Heart right ventricle (tissue), 16 donors: ENCODE measurements around the gene IRX4. TPM values are rescaled to one million over a fixed set of nuclear protein-coding genes. Genes with fewer than 3 reads are reported as not detected.

Experiments used
- ATAC-seq, 8 donors: fragments of 200-7000 bp; cut with Tn5 transposase; one replicate each; pipeline ENCODE4 v1.9.1; 2020; ENCODE audit warnings: mild to moderate bottlenecking in 8 of 8, moderate library complexity in 8 of 8, moderate number of reproducible peaks in 1 of 8
- DNase-seq, 2 donors: peaks; one replicate each; pipeline ENCODE4 v3.0.0-alpha.2; 2020
- H3K27ac ChIP-seq, 10 donors: fragments of 200-600 bp; sonication (generic) in 2 of 10; one replicate each; pipeline versions ENCODE4 v1.5.0 to v1.8.0; 2020 to 2022; ENCODE audit warnings: mild to moderate bottlenecking in 3 of 10
- H3K27me3 ChIP-seq, 7 donors: fragments of 200-600 bp; one replicate each; pipeline ENCODE4 v1.8.0; 2021 to 2022; ENCODE audit warnings: mild to moderate bottlenecking in 2 of 7
- H3K36me3 ChIP-seq, 9 donors: fragments of 200-600 bp; sonication (generic) in 1 of 9; one replicate each; pipeline versions ENCODE4 v1.5.0 to v1.8.0; 2020 to 2022; ENCODE audit warnings: mild to moderate bottlenecking in 2 of 9
- H3K4me1 ChIP-seq, 9 donors: fragments of 200-600 bp; sonication (generic) in 1 of 9; one replicate each; pipeline versions ENCODE4 v1.5.0 to v1.8.0; 2020 to 2022; ENCODE audit warnings: mild to moderate bottlenecking in 4 of 9
- H3K4me3 ChIP-seq, 10 donors: fragments of 200-600 bp; sonication (generic) in 2 of 10; one replicate each; pipeline versions ENCODE4 v1.5.0 to v1.8.0; 2020 to 2022; ENCODE audit warnings: mild to moderate bottlenecking in 7 of 10, moderate library complexity in 2 of 10
- H3K9me3 ChIP-seq, 11 donors: fragments of 200-600 bp in 10 of 11; sonication (generic) in 2 of 11; one replicate each; pipeline versions ENCODE4 v1.5.0 to v1.8.0; 2013 to 2022; ENCODE audit warnings: mild to moderate bottlenecking in 2 of 11, control low read depth in 1 of 11, moderate library complexity in 1 of 11
- CTCF ChIP-seq, 9 donors: fragments of 200-600 bp; sonication (generic) in 2 of 9; IDR thresholded peaks; one replicate each; pipeline versions ENCODE4 v1.5.0 to v1.8.0; 2021 to 2022; ENCODE audit warnings: antibody characterized with exemption in 9 of 9, mild to moderate bottlenecking in 5 of 9, moderate library complexity in 1 of 9
- WGBS, 2 donors: extraction: QIAGEN DNeasy Blood & Tissue Kit; methylation state at CpG; one replicate each; pipeline ENCODE4 v1.1.7; 2013; ENCODE audit warnings: inconsistent platforms in 1 of 2; 5-methylcytosine and 5-hydroxymethylcytosine counted together
- intact Hi-C, 10 donors: fragments of 100-400 bp; cut with DNase I; formaldehyde crosslinking; loops; one replicate each; pipeline versions ENCODE4 v1.11.1 to v1.14.2; 2022
- polyA plus RNA-seq, 2 donors: library from polyadenylated mRNA; stranded (reverse); fragments of 200-250 nt; gene quantifications; one replicate each; pipeline ENCODE4 v1.2.3, GENCODE V29; 2013
- total RNA-seq, 10 donors: library from RNA; stranded (reverse); fragmentation: NEBNext Ultra II Directional in 3 of 10; extraction: Animal tissue kit (Norgen Biotek cat#: 25700) in 3 of 10; gene quantifications; one replicate each; pipeline versions ENCODE4 v1.2.1 to v1.2.4, GENCODE V29; 2021 to 2023
- donor health status: Arrhythmogenic right ventricular cardiomyopathy.
- donor health status: ischemic (EF 13 %, LVEDD 7.1; RV severe dilation, severe dysfunction).
- donor health status: healthy with polysubstance abuse.
- donor health status: DM: no; HTN: yes; CAD: no.
- donor health status: DM: no; HTN: no; CAD: no.
- donor health status: ischemic (EF 25% LVEDD 6.9; RV normal size, moderate dysfunction).
- donor health status: ischemic (EF 25% LVEDD 5.7; RV mildly dilated, moderate dysfunction).
- donor health status: healthy.
- donor health status: DM: yes; HTN: yes; CAD: no.
- donor health status: Ischemic cardiomyopathy.
- donor health status: ischemic (EF 35%, LVEDD 5.7; RV mildly dilated, moderate dysfunction).
- donor health status: nonischemic (EF 11% LVEDD 7.7; RV severe dilation, severe dysfunction).
- donor health status: DM: yes; HTN: yes; CAD: no.
- donor health status: PGD.
- donor health status: ischemic (EF 29% LVEDD 5.4; RV normal size, mild dysfunction).
- donor health status: nonischemic (EF 23%, LVEDD 6.1; RV moderate dilation, normal function).

The IRX4 gene
- total and polyA plus RNA-seq, 12 donors, result 6.1 to 19.1 (median 11.2) TPM

- ATAC-seq (peak in 1 of 8 donors; percentile 26), DNase-seq (no peak)
- intact Hi-C loops, result no loop called here
- Histone ChIP-seq H3K4me1 (no peaks in the 10 kb centered on the region), H3K36me3 (no peaks in the 10 kb centered on the region), H3K9me3 (peaks cover 0 to 8% (median 0%) of the 10 kb centered on the region in 11 donors), H3K27me3 (peaks cover 0 to 30% (median 8%) of the 10 kb centered on the region in 7 donors), H3K4me3 (no peak overlapping the region), H3K27ac (no peak overlapping the region)
- 84 to 89% methylated on average over 18 of the region's 18 CpGs for WGBS, 2 donors
- TF ChIP-seq CTCF (IDR thresholded peaks at IDR 0.05), result no peak
Measured at GRCh38 chr5:1897816-1898450, 15.2 kb upstream of the IRX4 start.

- H3K27ac ChIP-seq, result no peak overlapping the region
- H3K9me3 ChIP-seq, result peaks cover 0 to 8% (median 0%) of the 10 kb centered on the region in 11 donors
- TF ChIP-seq CTCF (IDR thresholded peaks at IDR 0.05), result no peak
- no peaks in the 10 kb centered on the region for H3K36me3 ChIP-seq
- H3K27me3 ChIP-seq, result peaks cover 0 to 34% (median 8%) of the 10 kb centered on the region in 7 donors
- H3K4me1 ChIP-seq, result no peaks in the 10 kb centered on the region
- DNase-seq, result no peak
- H3K4me3 ChIP-seq, result no peak overlapping the region
- ATAC-seq, result no peak
- WGBS, 2 donors, result 70 to 84% methylated on average over 11 of the region's 11 CpGs
- intact Hi-C loops, result no loop called here
Measured at GRCh38 chr5:1897386-1897785, 14.7 kb upstream of the IRX4 start.

- ATAC-seq (no peak), DNase-seq (no peak)
- intact Hi-C loops, result no loop called here
- Histone ChIP-seq H3K4me3 (no peak overlapping the region), H3K27ac (no peak overlapping the region), H3K4me1 (no peaks in the 10 kb centered on the region), H3K36me3 (no peaks in the 10 kb centered on the region), H3K9me3 (peaks cover 0 to 6% (median 0%) of the 10 kb centered on the region in 11 donors), H3K27me3 (peaks cover 0 to 34% (median 10%) of the 10 kb centered on the region in 7 donors)
- 70 to 81% methylated on average over 21 of the region's 21 CpGs for WGBS, 2 donors
- no peak for TF ChIP-seq CTCF (IDR thresholded peaks at IDR 0.05)
Measured at GRCh38 chr5:1896602-1897376, 14.1 kb upstream of the IRX4 start.

GRCh38 chr5:1895739-1896420 lies 13.2 kb upstream of the IRX4 start:
- Histone ChIP-seq H3K36me3 (no peaks in the 10 kb centered on the region), H3K4me3 (no peak overlapping the region), H3K27me3 (peaks cover 0 to 40% (median 11%) of the 10 kb centered on the region in 7 donors), H3K27ac (no peak overlapping the region), H3K4me1 (no peaks in the 10 kb centered on the region), H3K9me3 (no peaks in the 10 kb centered on the region)
- 84% methylated on average over 15 of the region's 15 CpGs for WGBS, 2 donors
- intact Hi-C loops, result no loop called here
- no peak for TF ChIP-seq CTCF (IDR thresholded peaks at IDR 0.05)
- DNase-seq, result no peak
- ATAC-seq, result no peak
